H9 (cell line): ENCODE results near the gene TSFM. TPM values are rescaled to one million over a fixed set of nuclear protein-coding genes. Genes with fewer than 3 reads are reported as not detected.

Experiments used
- DNase-seq: peaks from one replicate; pipeline ENCODE4 v3.0.0-alpha.2; 2017
- H2AFZ ChIP-seq: one replicate; pipeline ENCODE4 v1.6.1; 2013; ENCODE audit warnings: mild to moderate bottlenecking, low read length, control low read depth, moderate library complexity
- H2AK5ac ChIP-seq: 2 replicates; pipeline ENCODE4 v1.6.1; 2013; ENCODE audit warnings: low read length, control low read depth, mixed read lengths; ENCODE audit not compliant: insufficient read length
- H2BK120ac ChIP-seq: one replicate; pipeline ENCODE4 v1.6.1; 2013; ENCODE audit warnings: low read depth, mild to moderate bottlenecking, low read length, control low read depth, inconsistent platforms; ENCODE audit not compliant: poor library complexity, severe bottlenecking
- H2BK12ac ChIP-seq: 2 replicates; pipeline ENCODE4 v1.6.1; 2013; ENCODE audit warnings: low read length, control low read depth, mixed read lengths, low read depth; ENCODE audit not compliant: insufficient read length
- H2BK15ac ChIP-seq: 2 replicates; pipeline ENCODE4 v1.6.1; 2013; ENCODE audit warnings: low read depth, low read length, control low read depth
- H2BK20ac ChIP-seq: one replicate; pipeline ENCODE4 v1.6.1; 2013; ENCODE audit warnings: low read depth, mild to moderate bottlenecking, low read length, control low read depth, inconsistent platforms; ENCODE audit not compliant: poor library complexity, severe bottlenecking
- H2BK5ac ChIP-seq: 2 replicates; pipeline ENCODE4 v1.6.1; 2013; ENCODE audit warnings: low read length, control low read depth, mixed read lengths; ENCODE audit not compliant: insufficient read length
- H3K14ac ChIP-seq: 2 replicates; pipeline ENCODE4 v1.6.1; 2013; ENCODE audit warnings: low read length, control low read depth; ENCODE audit not compliant: insufficient read depth
- H3K18ac ChIP-seq: 2 replicates; pipeline ENCODE4 v1.6.1; 2013; ENCODE audit warnings: low read depth, mild to moderate bottlenecking, mixed read lengths, low read length, control low read depth; ENCODE audit not compliant: insufficient read length
- H3K23ac ChIP-seq: 2 replicates; pipeline ENCODE4 v1.6.1; 2013; ENCODE audit warnings: low read length, control low read depth, mixed read lengths, low read depth; ENCODE audit not compliant: insufficient read length
- H3K23me2 ChIP-seq: 2 replicates; pipeline ENCODE4 v1.6.1; 2013; ENCODE audit warnings: low read depth, mild to moderate bottlenecking, mixed read lengths, low read length, control low read depth; ENCODE audit not compliant: insufficient read length, poor library complexity, severe bottlenecking
- H3K27ac ChIP-seq: 2 replicates; pipeline ENCODE4 v1.5.1; 2013; ENCODE audit warnings: low read length, control low read depth, mixed read lengths, low read depth; ENCODE audit not compliant: insufficient read length
- H3K27me3 ChIP-seq: 2 replicates; pipeline ENCODE4 v1.6.1; 2013; ENCODE audit warnings: low read length, control low read depth, inconsistent platforms; ENCODE audit not compliant: insufficient read depth
- H3K4ac ChIP-seq: 2 replicates; pipeline ENCODE4 v1.6.1; 2013; ENCODE audit warnings: low read depth, mild to moderate bottlenecking, control low read depth, inconsistent platforms, low read length, moderate library complexity
- H3K4me1 ChIP-seq: 2 replicates; pipeline ENCODE4 v1.6.1; 2013; ENCODE audit warnings: low read length, control low read depth, inconsistent platforms; ENCODE audit not compliant: insufficient read depth
- H3K4me2 ChIP-seq: 2 replicates; pipeline ENCODE4 v1.6.1; 2013; ENCODE audit warnings: low read length, control low read depth, mixed read lengths; ENCODE audit not compliant: insufficient read length, insufficient read depth
- H3K56ac ChIP-seq: 2 replicates; pipeline ENCODE4 v1.6.1; 2013; ENCODE audit warnings: low read depth, mild to moderate bottlenecking, mixed read lengths, low read length, control low read depth; ENCODE audit not compliant: insufficient read length
- H3K79me1 ChIP-seq: 2 replicates; pipeline ENCODE4 v1.6.1; 2013; ENCODE audit warnings: low read depth, mild to moderate bottlenecking, moderate library complexity, low read length, control low read depth, inconsistent platforms; ENCODE audit not compliant: insufficient read depth, poor library complexity, severe bottlenecking
- H3K79me2 ChIP-seq: 2 replicates; pipeline ENCODE4 v1.6.1; 2013; ENCODE audit warnings: low read length, control low read depth, inconsistent platforms; ENCODE audit not compliant: insufficient read depth
- H3K9ac ChIP-seq: 2 replicates; pipeline ENCODE4 v1.6.1; 2013; ENCODE audit warnings: low read length, control low read depth, mixed read lengths; ENCODE audit not compliant: insufficient read length; ENCODE audit errors: extremely low read depth
- H3K9me3 ChIP-seq: one replicate; pipeline ENCODE4 v1.6.1; 2013; ENCODE audit warnings: low read depth, low read length, inconsistent platforms; ENCODE audit not compliant: control insufficient read depth
- H3T11ph ChIP-seq: one replicate; pipeline ENCODE4 v1.6.1; 2013; ENCODE audit warnings: mild to moderate bottlenecking, low read length, control low read depth, inconsistent platforms
- H4K20me1 ChIP-seq: one replicate; pipeline ENCODE4 v1.6.1; 2013; ENCODE audit not compliant: control insufficient read depth, insufficient read length, insufficient read depth
- H4K5ac ChIP-seq: 2 replicates; pipeline ENCODE4 v1.6.1; 2013; ENCODE audit warnings: low read depth, mild to moderate bottlenecking, mixed read lengths, low read length, control low read depth; ENCODE audit not compliant: insufficient read length
- H4K8ac ChIP-seq: replicated peaks from 2 replicates; pipeline ENCODE4 v1.6.1; 2013; ENCODE audit warnings: low read length, control low read depth, mixed read lengths, low read depth; ENCODE audit not compliant: insufficient read length
- H4K91ac ChIP-seq: 2 replicates; pipeline ENCODE4 v1.6.1; 2013; ENCODE audit warnings: low read depth, mild to moderate bottlenecking, moderate library complexity, mixed read lengths, low read length, control low read depth; ENCODE audit not compliant: insufficient read length
- H3K27ac Mint-ChIP-seq, 3 experiments: 2 replicates in 2 of 3; 3 replicates in 1 of 3; pipeline ENCODE4 v1.8.0; 2020 to 2021; ENCODE audit warnings: mixed read lengths in 3 of 3, mild to moderate bottlenecking in 1 of 3, moderate library complexity in 1 of 3
- H3K27me3 Mint-ChIP-seq: 2 replicates; pipeline ENCODE4 v1.8.0; 2021; ENCODE audit warnings: low read depth, mild to moderate bottlenecking, moderate library complexity, mixed read lengths
- H3K36me3 Mint-ChIP-seq, 3 experiments: 2 replicates in 2 of 3; 3 replicates in 1 of 3; pipeline ENCODE4 v1.8.0; 2020 to 2021; ENCODE audit warnings: low read depth in 3 of 3, mixed read lengths in 3 of 3; ENCODE audit not compliant: insufficient read depth in 1 of 3
- H3K4me1 Mint-ChIP-seq, 2 experiments: 2 replicates each; pipeline ENCODE4 v1.8.0; 2020; ENCODE audit warnings: mixed read lengths in 2 of 2
- H3K4me3 Mint-ChIP-seq, 2 experiments: 2 replicates in 1 of 2; 3 replicates in 1 of 2; pipeline ENCODE4 v1.8.0; 2020 to 2021; ENCODE audit warnings: mild to moderate bottlenecking in 2 of 2, mixed read lengths in 2 of 2, moderate library complexity in 1 of 2
- H3K9me3 Mint-ChIP-seq, 2 experiments: 2 replicates in 1 of 2; 3 replicates in 1 of 2; pipeline ENCODE4 v1.8.0; 2020; ENCODE audit warnings: mild to moderate bottlenecking in 2 of 2, mixed read lengths in 2 of 2, moderate library complexity in 1 of 2
- WGBS: extraction: QIAGEN DNeasy Blood & Tissue Kit; methylation state at CpG from one replicate; pipeline ENCODE4 v1.1.7; 2013; ENCODE audit warnings: missing lambda C conversion rate, low lambda C conversion rate, mixed read lengths; ENCODE audit not compliant: insufficient read length; ENCODE audit errors: extremely low coverage; 5-methylcytosine and 5-hydroxymethylcytosine counted together
- total RNA-seq: library from RNA; stranded (reverse); gene quantifications from 2 replicates; pipeline ENCODE4 v1.2.1, GENCODE V29; 2021
- TF ChIP-seq, protein P1 (sequence below): fragments of 200-600 bp; sonication (generic); conservative IDR thresholded peaks from 3 replicates; pipeline ENCODE4 v1.8.0; 2021; ENCODE audit warnings: antibody characterized with exemption, mild to moderate bottlenecking

The TSFM gene
- total RNA-seq, 1 experiment from 2014 or later, result 50.2 TPM

DNA sequence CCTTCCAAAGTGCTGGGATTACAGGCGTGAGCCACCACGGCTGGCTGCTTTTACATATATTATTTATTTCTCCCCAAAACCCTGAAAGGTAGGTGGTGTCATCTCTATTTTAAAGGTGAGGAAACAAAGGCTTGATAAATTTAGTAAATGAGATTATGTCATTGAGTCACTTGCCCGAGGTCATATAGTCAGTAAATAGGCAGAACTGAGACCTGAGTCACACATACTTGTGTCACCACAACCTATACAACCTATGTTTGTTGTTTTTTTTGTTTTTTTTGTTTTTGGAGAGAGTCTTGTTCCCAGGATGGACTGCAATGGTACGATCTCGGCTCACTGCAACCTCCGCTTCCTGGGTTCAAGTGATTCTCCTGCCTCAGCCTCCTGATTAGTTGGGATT, 12.8 kb downstream of the TSFM start:
- Mint-ChIP-seq H3K4me3 (no peak overlapping the region), H3K27ac (no peak overlapping the region), H3K4me1 (no peaks in the 10 kb centered on the region), H3K36me3 (peaks cover 24 to 62% (median 52%) of the 10 kb centered on the region in 3 experiments), H3K9me3 (no peaks in the 10 kb centered on the region), H3K27me3 (no peaks in the 10 kb centered on the region)
- no peaks in the 10 kb centered on the region for H4K20me1 ChIP-seq
- no peaks in the 10 kb centered on the region for H3K79me2 ChIP-seq
- DNase-seq, result no peak
- H3K9ac ChIP-seq, result no peak overlapping the region
- no peak overlapping the region for H2BK5ac ChIP-seq
- no peak overlapping the region for H3K4me2 ChIP-seq
- no peaks in the 10 kb centered on the region for H3K27me3 ChIP-seq
- H2BK15ac ChIP-seq, result no peak overlapping the region
- no peak overlapping the region for H3T11ph ChIP-seq
- TF ChIP-seq, protein P1, sequence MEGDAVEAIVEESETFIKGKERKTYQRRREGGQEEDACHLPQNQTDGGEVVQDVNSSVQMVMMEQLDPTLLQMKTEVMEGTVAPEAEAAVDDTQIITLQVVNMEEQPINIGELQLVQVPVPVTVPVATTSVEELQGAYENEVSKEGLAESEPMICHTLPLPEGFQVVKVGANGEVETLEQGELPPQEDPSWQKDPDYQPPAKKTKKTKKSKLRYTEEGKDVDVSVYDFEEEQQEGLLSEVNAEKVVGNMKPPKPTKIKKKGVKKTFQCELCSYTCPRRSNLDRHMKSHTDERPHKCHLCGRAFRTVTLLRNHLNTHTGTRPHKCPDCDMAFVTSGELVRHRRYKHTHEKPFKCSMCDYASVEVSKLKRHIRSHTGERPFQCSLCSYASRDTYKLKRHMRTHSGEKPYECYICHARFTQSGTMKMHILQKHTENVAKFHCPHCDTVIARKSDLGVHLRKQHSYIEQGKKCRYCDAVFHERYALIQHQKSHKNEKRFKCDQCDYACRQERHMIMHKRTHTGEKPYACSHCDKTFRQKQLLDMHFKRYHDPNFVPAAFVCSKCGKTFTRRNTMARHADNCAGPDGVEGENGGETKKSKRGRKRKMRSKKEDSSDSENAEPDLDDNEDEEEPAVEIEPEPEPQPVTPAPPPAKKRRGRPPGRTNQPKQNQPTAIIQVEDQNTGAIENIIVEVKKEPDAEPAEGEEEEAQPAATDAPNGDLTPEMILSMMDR, result no peak
- H3K79me1 ChIP-seq, result no peaks in the 10 kb centered on the region
- H3K14ac ChIP-seq, result no peak overlapping the region
- no peaks in the 10 kb centered on the region for H3K4me1 ChIP-seq
- H3K23me2 ChIP-seq, result no peaks in the 10 kb centered on the region
- H4K5ac ChIP-seq, result no peak overlapping the region
- H2AK5ac ChIP-seq, result no peak overlapping the region
- no peak overlapping the region for H3K23ac ChIP-seq
- no peak overlapping the region for H3K4ac ChIP-seq
- H3K18ac ChIP-seq, result no peak overlapping the region
- H2BK120ac ChIP-seq, result no peak overlapping the region
- no peak overlapping the region for H2BK20ac ChIP-seq
- no CpG with 5 or more reads among the region's 6 CpGs for WGBS
- H2BK12ac ChIP-seq, result no peak overlapping the region
- no peak overlapping the region for H3K56ac ChIP-seq
- H2AFZ ChIP-seq, result no peak overlapping the region
- H4K91ac ChIP-seq, result no peak overlapping the region
- H3K27ac ChIP-seq, result no peak overlapping the region
- no peaks in the 10 kb centered on the region for H3K9me3 ChIP-seq
- H4K8ac ChIP-seq, result no peak overlapping the region
